Activated T-helper 17 cell treated with anti-CD3 and anti-CD28 coated beads, Interleukin-2, amount 50 U/mL, for 72 hours (primary cell): ENCODE data around the gene TUBGCP6. TPM values are rescaled to one million over a fixed set of nuclear protein-coding genes. Genes with fewer than 3 reads are reported as not detected.

Experiments
- ATAC-seq: fragments of 150-1000 bp; cut with Tn5 transposase; replicated peaks from 2 replicates; pipeline ENCODE4 v1.10.0; 2021; ENCODE audit warnings: mild to moderate bottlenecking, moderate library complexity
- H3K27ac Mint-ChIP-seq: one replicate; pipeline ENCODE4 v1.8.0; 2022; ENCODE audit warnings: mixed read lengths
- H3K27me3 Mint-ChIP-seq: one replicate; pipeline ENCODE4 v1.8.0; 2022; ENCODE audit warnings: mixed read lengths
- H3K36me3 Mint-ChIP-seq: one replicate; pipeline ENCODE4 v1.8.0; 2022; ENCODE audit warnings: low read depth, mild to moderate bottlenecking, mixed read lengths
- H3K4me1 Mint-ChIP-seq: one replicate; pipeline ENCODE4 v1.8.0; 2022; ENCODE audit warnings: mixed read lengths
- H3K4me3 Mint-ChIP-seq: one replicate; pipeline ENCODE4 v1.8.0; 2022; ENCODE audit warnings: mild to moderate bottlenecking, mixed read lengths
- H3K9me3 Mint-ChIP-seq: one replicate; pipeline ENCODE4 v1.8.0; 2022; ENCODE audit warnings: mixed read lengths
- total RNA-seq, 2 donors: library from RNA; stranded (reverse); gene quantifications; one replicate each; pipeline ENCODE4 v1.2.3, GENCODE V29; 2022

The TUBGCP6 gene
- total RNA-seq, 2 donors from 2014 or later: 44.5 to 51.1 TPM

DNA sequence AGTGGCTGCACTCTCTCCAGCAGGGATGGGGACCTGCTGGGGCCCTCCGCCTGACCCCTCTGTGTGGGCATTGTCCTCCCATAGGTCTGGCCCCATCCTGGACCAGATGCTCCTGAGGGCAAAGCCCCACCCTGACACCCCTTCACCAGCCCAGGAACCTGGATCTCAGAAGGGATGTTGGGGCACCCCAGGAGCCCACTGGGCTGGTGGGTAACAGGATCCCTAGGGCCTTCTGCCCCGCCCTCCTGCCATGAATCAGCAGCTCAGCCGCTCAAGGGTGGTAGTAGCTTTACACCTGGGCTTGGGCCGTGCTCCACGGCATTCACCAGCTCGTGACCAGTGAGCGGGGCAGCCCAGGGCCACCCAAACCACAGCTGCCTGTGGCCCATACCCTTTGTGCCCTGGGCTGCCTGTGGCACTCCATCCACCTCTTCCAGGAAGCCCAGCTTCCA lies 17.7 kb upstream of the TUBGCP6 start:
- Mint-ChIP-seq H3K4me1 (no peaks in the 10 kb centered on the region), H3K4me3 (peak overlapping the region; percentile 69), H3K9me3 (no peaks in the 10 kb centered on the region), H3K27me3 (peaks cover 10% of the 10 kb centered on the region), H3K36me3 (no peaks in the 10 kb centered on the region), H3K27ac (no peak overlapping the region)
- ATAC-seq: no peak

DNA sequence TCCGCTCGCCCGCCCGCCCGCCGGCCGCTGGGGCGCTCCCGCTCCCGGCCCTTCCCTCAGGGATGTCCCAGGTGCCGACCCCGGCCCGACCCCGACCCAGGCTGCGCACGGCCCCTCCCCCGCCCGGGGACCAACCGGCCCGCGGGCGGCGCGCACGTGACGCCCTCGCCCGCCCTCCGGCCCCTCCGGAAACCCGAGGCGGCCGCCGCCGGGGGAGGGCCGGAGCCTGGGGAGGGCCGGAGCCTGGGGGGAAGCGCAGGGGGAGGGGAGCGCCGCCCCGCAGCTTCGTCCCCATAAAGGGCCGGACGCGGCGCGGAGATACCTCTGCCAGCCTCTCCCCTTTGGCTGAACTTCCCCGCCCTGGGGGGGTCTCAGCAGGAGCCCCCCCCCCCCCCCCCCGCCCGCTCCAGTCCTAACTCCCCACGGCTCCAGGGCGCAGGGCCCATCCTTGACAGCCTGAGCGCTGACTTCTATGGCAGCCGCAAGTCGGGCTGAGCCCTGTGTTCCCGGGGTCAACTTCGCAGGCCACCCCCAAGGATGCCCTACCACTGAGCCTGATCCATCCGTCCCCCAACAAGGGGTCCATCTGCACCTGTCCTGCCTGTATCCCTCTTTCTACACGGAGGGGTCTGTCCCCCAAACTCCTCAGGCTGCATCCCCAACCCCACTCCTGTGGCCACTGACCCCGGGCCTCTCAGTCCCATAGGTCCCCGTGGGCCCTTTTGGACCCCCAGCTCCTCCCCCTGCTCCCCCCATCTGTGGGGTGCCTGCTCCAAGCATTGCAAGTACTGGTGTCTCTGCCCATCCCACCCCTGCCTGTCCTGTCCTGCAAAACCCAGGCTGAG lies 17.0 kb upstream of the TUBGCP6 start, which contains the start of gene MAPK12:
Gene MAPK12 (minus strand): TSS at position 69 of the 845 bp plus-strand sequence. CDS start 174 bp downstream, outside the sequence.
- H3K27ac Mint-ChIP-seq: no peak within 1 kb of the TSS
- H3K36me3 Mint-ChIP-seq: no peaks in the 10 kb centered on the region
- ATAC-seq: peak; percentile 25
- peak within 1 kb of the TSS; percentile 69 for H3K4me3 Mint-ChIP-seq
- peaks cover 10% of the 10 kb centered on the region for H3K27me3 Mint-ChIP-seq
- H3K9me3 Mint-ChIP-seq: no peaks in the 10 kb centered on the region
- no peaks in the 10 kb centered on the region for H3K4me1 Mint-ChIP-seq

DNA sequence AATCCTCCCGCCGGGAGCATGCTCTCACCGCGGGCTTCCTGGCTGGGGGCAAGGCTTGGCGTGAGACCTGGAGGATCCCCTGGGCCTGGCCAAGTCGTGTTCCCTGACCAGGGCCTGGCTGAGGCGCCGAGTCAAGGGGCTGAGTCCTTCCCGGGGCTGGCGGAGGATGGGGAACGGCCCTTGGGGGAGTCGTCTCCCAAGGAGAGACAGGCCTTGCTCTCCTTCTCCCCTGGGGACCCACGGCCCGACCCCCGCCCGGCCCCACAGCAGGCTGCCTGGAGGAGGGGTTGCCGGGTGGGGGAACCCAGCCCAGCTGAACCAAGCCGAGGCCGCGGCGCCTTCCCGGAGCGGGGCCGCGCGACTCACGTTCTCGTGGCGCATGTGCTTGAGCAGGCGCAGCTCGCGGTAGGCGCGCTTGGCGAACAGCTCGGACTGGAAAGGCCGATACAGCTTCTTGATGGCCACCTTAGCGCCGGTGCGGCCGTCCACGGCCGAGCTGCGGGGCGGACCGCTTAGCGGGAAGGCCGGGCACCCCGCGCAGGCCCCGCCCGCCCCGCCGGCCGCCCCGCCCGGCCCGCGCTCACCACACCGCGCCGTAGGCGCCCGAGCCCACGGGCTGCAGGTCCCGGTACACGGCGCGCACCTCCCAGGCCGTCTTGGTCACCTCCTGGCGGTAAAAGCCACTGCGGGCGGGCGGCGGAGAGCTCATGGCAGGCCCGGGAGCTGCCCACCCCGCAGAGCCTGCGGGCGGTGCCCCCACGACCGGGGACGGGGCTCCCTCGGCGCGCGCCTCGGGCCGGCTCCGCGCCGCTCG lies 16.2 kb upstream of the TUBGCP6 start:
- no peaks in the 10 kb centered on the region for H3K4me1 Mint-ChIP-seq
- no peaks in the 10 kb centered on the region for H3K36me3 Mint-ChIP-seq
- ATAC-seq: peak; percentile 41
- no peak overlapping the region for H3K27ac Mint-ChIP-seq
- no peaks in the 10 kb centered on the region for H3K9me3 Mint-ChIP-seq
- H3K27me3 Mint-ChIP-seq: peaks cover 10% of the 10 kb centered on the region
- no peak overlapping the region for H3K4me3 Mint-ChIP-seq

DNA sequence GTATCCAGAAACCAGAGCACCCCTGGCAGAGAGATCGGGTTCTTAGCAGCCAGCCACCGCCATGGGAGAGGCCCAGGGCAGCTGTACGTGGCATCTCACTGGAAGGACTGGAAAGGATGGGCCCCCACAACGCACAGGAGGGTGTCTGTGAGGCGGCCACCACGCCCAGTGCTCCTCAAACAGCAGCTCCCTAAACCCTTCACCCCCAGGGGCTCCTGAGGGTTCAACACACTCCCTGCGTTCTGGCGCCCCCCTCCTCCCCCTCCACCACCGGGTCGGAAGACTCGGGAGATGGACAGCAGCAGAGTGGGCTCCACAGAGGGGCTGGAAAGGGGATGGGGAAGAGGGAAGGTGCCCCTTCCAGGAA lies 15.6 kb upstream of the TUBGCP6 start:
- Mint-ChIP-seq H3K9me3 (no peaks in the 10 kb centered on the region), H3K27me3 (peaks cover 10% of the 10 kb centered on the region), H3K4me3 (no peak overlapping the region), H3K27ac (no peak overlapping the region), H3K36me3 (no peaks in the 10 kb centered on the region), H3K4me1 (no peaks in the 10 kb centered on the region)
- ATAC-seq: no peak

DNA sequence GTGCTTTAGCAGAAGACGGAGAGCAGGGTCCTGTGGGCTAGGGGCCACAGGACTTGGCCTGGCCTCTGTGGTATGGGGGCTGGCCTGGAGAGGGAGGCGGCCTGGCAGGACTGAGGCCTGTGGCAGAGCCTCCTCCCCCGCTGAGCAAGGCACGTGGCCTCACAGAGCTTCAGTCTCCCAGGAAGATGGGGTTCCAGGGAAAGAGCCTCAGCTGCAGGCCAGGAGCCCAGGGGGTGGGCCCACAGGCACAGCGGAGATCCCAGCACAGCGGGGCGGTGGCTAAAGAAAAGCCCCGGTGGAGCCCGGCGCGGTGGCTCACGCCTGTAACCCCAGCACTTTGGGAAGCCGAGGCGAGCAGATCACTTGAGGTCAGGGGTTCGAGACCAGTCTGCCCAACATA lies 14.5 kb upstream of the TUBGCP6 start:
- H3K27ac Mint-ChIP-seq: no peak overlapping the region
- H3K36me3 Mint-ChIP-seq: no peaks in the 10 kb centered on the region
- no peak for ATAC-seq
- no peak overlapping the region for H3K4me3 Mint-ChIP-seq
- H3K9me3 Mint-ChIP-seq: no peaks in the 10 kb centered on the region
- H3K27me3 Mint-ChIP-seq: peaks cover 10% of the 10 kb centered on the region
- no peaks in the 10 kb centered on the region for H3K4me1 Mint-ChIP-seq

DNA sequence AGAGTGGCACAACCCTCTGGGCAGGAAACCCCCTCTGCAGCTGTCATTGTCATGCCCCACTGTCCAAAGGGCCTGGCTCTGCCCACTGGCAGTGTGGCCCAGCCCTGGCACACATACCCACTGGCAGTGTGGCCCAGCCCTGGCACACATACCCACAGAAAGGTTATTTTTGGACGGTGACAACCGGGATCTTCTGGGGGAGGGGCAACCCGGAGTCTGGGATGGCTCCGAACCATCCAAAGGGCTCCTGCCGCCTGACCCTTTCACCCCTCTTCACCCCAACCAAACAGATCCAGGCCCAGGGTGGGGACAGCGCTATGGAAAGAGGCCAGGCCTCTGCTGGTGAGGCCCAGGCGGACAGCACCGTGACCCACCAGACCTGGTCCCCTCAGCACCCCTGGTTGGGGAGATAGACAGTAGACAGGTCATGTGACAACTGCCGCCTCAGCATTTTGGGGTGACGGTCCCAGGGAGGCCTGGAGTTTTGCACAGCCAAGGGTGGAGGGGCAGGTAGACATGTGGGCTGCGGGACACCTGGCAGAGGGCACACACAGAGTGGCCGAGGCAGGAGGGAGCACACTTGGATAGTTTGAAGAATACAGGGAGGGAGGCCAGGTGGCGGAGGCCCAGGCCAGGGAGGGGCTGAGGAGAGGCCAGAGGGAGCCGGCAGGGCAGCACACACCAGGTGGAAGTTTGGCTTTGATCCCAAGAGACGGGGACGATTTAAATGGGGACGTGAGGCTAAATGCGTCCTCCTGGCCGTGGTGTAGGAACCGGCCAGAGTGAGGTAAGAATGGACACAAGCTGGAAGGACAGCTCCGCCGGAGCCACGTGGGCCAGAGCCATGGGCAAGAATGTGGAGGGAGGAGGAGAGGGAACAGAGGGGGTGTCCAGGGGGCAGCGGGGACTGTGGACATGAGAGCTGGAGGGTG lies 13.8 kb upstream of the TUBGCP6 start:
- Mint-ChIP-seq H3K9me3 (no peaks in the 10 kb centered on the region), H3K27ac (no peak overlapping the region), H3K36me3 (no peaks in the 10 kb centered on the region), H3K4me1 (no peaks in the 10 kb centered on the region), H3K27me3 (peaks cover 10% of the 10 kb centered on the region), H3K4me3 (no peak overlapping the region)
- ATAC-seq: no peak

DNA sequence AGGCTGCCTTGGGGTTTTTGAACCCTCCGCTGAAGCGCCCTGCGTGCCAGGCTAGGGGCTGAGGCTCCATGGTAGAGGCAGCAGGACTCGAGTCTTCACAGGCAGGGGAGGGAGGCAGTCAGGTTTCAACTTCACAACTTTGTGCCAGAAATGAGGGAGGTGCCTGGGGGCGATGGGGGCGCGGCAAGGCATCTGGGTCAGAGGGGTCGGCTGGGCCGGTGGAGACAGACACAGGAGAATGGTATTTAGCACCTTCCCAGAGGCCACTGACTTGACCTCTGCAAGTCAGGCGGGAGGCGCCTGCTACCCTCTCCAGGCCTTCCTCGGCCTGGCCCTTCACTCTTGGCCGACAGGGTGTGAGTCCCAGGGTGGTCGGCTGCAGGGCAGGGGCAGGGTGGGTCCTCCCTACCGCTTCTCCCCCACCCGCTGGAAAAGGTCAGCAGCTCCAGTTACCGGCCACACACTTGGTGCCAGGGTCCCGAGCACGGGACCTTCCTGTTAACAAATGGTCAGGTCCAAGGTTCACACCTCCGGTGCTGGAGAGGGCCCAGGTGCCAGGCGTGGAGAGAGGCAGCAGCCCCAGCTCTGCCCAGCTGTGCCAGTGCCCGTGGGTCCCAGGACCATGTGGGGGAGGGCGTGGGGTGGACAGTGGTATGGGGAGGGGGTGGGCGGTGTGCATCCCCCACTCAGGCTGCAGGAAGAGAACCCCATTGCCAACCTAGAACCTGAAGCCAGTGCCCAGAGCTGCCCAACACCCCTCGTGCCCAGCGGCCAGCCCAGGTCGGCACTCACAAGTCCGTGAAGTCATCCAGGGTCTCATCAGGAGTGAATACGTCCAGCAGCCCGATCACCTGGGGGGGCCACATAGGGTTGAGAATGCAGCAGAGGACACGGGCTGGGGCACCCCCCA lies 12.9 kb upstream of the TUBGCP6 start:
- H3K36me3 Mint-ChIP-seq: no peaks in the 10 kb centered on the region
- H3K9me3 Mint-ChIP-seq: no peaks in the 10 kb centered on the region
- H3K4me3 Mint-ChIP-seq: no peak overlapping the region
- H3K27ac Mint-ChIP-seq: no peak overlapping the region
- H3K27me3 Mint-ChIP-seq: peaks cover 10% of the 10 kb centered on the region
- ATAC-seq: no peak
- no peaks in the 10 kb centered on the region for H3K4me1 Mint-ChIP-seq

DNA sequence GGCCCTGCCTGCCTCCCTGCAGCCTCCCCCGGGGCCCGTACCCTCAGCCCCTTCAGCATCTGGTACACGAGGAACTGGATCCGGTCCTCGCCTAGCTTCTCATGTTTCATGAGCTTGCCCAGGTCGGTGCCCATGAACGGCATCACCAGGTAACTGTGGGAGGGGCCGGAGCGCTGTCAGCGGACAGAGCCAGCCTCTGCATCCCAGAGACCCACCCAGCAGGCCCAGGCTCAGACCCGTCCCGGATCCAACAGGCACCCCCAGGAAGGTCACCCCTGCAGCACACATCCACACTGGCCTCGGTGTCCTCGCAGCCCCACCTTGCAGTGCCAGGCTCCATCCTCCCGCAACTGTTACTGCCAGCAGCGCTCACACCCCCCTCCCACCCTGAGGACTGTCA lies 12.2 kb upstream of the TUBGCP6 start:
- no peak for ATAC-seq
- no peaks in the 10 kb centered on the region for H3K9me3 Mint-ChIP-seq
- H3K27me3 Mint-ChIP-seq: peaks cover 6% of the 10 kb centered on the region
- no peak overlapping the region for H3K4me3 Mint-ChIP-seq
- no peak overlapping the region for H3K27ac Mint-ChIP-seq
- no peaks in the 10 kb centered on the region for H3K4me1 Mint-ChIP-seq
- no peaks in the 10 kb centered on the region for H3K36me3 Mint-ChIP-seq

DNA sequence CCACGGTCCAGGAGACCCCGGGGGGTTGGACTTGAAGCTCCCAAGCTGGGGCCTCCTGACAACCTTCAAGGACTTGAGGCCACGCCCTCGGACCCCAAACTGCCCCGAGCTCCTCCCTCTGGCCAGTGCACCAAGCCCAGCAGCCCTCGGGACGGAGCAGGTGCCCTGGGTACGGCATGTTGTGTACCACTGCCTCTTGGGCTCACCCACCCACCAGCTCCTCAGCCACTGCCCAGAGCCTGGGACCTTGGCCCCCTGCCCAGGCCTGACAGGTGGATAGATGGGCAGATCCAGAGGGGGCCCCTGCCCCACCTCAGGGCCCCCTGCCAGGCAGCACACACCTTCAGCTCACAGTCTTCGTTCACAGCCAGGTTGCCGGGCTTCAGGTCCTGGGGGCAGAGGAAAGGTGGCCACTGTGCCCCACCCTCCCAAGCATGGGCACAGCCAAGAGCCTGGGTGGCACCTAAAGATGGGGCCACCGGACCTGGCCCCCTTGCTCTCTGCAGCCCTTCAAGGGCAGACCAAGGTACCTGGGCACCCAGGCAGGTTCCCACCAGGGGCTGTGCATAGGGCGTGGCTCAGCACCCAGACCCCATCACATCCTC lies 11.5 kb upstream of the TUBGCP6 start:
- Mint-ChIP-seq H3K4me3 (no peak overlapping the region), H3K4me1 (no peaks in the 10 kb centered on the region), H3K36me3 (no peaks in the 10 kb centered on the region), H3K9me3 (no peaks in the 10 kb centered on the region), H3K27me3 (peaks cover 5% of the 10 kb centered on the region), H3K27ac (no peak overlapping the region)
- ATAC-seq: no peak

DNA sequence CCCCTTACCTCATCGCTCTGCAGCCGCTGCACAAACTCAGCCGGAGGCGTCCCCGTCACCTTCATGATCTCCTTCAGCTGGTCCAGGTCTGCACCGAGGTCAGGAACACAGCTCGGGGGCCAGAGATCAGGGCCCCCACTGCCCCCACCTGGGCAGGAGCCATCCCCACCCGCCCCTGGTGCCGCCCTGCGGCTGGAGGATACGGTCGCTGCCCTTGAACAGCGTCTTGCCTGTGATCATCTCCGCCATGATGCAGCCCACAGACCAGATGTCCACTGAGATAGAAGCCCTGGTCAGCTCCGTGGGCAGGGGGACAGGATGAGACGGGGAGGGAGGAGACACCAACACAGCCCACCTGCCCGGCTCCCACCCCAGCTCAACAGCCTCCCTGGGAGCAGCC lies 10.8 kb upstream of the TUBGCP6 start:
- Mint-ChIP-seq H3K36me3 (no peaks in the 10 kb centered on the region), H3K27ac (no peak overlapping the region), H3K4me3 (no peak overlapping the region), H3K27me3 (peaks cover 5% of the 10 kb centered on the region), H3K9me3 (no peaks in the 10 kb centered on the region), H3K4me1 (no peaks in the 10 kb centered on the region)
- ATAC-seq: no peak

DNA sequence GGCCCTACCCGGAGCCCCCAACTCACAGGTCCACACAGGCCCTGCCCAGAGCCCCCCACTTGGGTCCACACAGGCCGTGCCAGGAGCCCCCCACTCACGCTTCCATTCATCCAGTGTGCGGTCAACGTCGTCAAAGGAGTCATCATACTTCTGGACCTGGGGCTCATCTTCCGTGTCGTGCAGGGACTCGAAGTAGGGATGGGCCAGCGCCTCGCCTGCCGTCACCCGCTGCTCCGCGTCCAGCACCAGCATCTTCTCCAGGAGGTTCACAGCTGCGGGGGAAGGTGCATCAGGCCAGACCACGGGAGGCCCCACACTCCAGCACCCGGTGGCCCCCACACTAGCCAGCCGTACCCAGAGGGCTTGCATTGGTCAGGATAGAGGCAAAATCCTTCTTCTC lies 10.3 kb upstream of the TUBGCP6 start:
- no peaks in the 10 kb centered on the region for H3K4me1 Mint-ChIP-seq
- no peaks in the 10 kb centered on the region for H3K36me3 Mint-ChIP-seq
- H3K4me3 Mint-ChIP-seq: no peak overlapping the region
- H3K27ac Mint-ChIP-seq: no peak overlapping the region
- H3K27me3 Mint-ChIP-seq: peaks cover 5% of the 10 kb centered on the region
- ATAC-seq: no peak
- no peaks in the 10 kb centered on the region for H3K9me3 Mint-ChIP-seq

DNA sequence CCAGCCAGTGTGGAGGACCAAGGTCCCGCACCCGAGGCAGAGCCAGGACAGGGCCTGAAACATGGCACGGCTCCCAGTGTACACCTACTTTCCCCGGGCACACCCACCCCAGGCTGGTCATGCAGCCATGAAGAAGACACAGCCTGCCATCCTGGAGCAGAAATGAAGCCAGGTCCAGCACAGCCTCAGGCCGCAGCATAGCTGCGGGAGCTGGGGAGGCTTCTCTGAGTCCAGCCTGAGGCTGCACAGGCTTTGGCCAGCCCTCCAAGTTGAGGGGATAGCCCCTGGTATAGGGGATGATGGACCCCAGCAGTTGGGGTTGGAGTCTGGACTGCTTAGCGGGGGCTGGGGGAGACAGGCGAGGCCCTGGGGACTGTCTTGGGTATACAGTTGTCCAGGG lies 9.1 kb upstream of the TUBGCP6 start:
- no peaks in the 10 kb centered on the region for H3K9me3 Mint-ChIP-seq
- H3K4me1 Mint-ChIP-seq: no peaks in the 10 kb centered on the region
- no peak for ATAC-seq
- H3K27ac Mint-ChIP-seq: no peak overlapping the region
- no peaks in the 10 kb centered on the region for H3K36me3 Mint-ChIP-seq
- H3K4me3 Mint-ChIP-seq: no peak overlapping the region
- H3K27me3 Mint-ChIP-seq: peaks cover 3% of the 10 kb centered on the region
